NCI-H1436 (cell line): ENCODE data around the gene ASIC3.
"Not testable (repeated sequence)": the region's sequence is repeated elsewhere in the genome, so short reads cannot be mapped to it uniquely, and the experiment has no call there.

Experiments
- DNase-seq: peaks from one replicate; lab custom pipeline; 2025; lab: John Stamatoyannopoulos, UW

ASIC3 gene

DNA sequence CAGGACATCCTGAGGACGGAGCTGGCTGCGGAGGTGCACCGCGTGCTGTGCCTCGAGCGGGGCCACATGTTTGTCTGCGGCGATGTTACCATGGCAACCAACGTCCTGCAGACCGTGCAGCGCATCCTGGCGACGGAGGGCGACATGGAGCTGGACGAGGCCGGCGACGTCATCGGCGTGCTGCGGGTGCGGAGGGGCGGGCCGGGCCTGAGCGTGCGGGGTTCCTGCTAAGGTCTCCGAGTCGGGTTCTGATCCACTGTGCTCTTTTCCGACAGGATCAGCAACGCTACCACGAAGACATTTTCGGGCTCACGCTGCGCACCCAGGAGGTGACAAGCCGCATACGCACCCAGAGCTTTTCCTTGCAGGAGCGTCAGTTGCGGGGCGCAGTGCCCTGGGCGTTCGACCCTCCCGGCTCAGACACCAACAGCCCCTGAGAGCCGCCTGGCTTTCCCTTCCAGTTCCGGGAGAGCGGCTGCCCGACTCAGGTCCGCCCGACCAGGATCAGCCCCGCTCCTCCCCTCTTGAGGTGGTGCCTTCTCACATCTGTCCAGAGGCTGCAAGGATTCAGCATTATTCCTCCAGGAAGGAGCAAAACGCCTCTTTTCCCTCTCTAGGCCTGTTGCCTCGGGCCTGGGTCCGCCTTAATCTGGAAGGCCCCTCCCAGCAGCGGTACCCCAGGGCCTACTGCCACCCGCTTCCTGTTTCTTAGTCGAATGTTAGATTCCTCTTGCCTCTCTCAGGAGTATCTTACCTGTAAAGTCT is 34.4 kb upstream of the ASIC3 start:
- DNase-seq = no peak

DNA sequence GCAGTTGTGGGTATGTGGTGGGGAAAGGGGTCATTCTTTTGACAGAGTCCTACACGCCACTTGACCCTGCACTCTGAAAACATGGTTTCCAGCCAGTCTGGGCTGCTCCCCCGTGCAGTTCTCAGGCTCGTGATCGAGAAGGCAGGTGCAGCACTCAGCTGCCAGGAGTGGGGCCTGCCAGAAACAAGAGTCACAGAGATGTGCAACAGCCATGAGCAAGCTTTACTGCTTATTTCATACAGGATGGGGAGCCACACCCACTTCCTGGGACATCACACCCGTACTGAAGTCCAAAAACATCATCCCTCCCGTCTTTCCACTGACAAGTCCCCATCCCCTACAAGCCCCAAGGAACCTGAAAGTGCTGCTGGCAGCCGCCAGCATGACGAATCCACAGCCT is 33.4 kb upstream of the ASIC3 start:
- DNase-seq = no peak

DNA sequence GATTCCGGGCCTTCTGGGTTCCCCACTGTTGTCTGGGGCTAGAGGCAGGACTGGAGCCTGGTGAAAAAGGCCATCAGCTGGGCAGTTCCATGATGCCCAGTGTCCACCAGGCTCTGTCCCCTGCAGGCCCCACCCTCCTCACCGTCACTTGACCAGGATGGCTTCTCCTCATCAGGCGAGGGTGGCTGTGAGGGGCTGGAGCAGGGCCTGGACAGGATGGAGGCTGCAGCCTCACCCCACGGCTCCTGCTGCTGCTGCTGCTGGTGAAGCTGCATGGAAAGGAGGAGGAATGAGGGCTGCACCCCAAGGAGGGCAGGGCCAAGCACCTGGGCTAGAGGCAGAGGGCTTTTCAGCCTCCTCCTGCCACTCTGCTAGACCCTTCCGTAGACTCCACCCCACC is 32.4 kb upstream of the ASIC3 start:
- no peak for DNase-seq

- DNase-seq = no peak
These were observed 31.8 kb upstream of the ASIC3 start for GRCh38 chr7:151016505-151016904.

DNA sequence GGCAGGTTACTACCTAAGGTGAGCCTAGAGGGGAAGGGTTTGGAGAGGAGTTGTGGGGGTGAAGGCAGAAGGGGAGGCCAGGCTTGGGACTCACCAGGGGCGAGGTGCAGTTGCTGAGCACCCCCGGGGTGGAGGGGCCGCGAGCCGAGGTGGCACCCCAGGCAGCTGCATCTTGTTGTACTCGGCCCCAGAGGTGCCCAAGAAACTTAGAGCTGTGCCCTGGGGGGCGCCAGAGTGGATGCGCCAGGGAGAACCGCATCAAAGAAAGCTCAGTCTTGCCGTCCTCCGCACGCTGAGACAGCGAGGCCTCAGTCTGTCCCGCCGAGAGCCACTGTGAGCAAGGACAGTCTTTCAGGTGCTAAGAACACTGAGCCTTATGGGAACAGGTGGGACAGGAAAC is 31.4 kb upstream of the ASIC3 start:
- no peak for DNase-seq

- DNase-seq = no peak
These were observed 30.9 kb upstream of the ASIC3 start for GRCh38 chr7:151017370-151017952.

GRCh38 chr7:151017953-151018420 is 30.3 kb upstream of the ASIC3 start:
- DNase-seq = no peak

DNA sequence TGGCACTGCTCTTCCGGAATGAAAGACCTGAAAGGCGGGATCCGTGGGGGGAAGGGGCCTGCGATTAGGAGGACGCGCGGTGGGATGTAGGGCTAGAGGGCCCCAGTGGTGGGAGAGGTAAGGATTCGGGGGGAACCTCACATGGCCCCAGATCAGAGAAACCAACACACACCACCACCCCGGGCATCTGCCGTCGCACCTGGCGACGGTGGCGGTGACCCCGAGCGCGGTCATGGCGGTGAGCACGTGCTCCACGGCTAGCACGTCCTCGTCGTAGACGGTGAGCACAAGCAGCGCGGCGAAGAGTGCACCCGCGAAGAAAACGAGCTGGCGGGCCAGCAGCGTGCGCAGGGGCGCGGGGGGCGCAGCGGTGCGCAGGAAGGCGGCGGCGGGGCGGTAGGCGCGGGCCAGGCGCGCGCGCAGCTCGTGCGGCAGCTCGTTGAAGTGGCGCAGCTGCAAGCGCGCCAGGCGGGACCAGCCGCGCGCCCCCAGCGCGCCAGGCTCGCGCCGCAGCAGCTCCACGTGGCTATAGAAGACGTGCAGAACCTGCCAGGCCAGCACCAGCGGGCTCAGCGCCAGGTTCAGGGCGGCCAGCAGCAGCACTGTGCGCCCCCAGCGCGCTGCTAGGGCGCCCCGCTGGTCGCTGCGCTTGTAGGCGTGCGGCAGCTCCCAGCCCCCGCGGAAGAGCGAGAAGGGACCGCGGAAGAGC is 29.8 kb upstream of the ASIC3 start:
- no peak for DNase-seq

DNA sequence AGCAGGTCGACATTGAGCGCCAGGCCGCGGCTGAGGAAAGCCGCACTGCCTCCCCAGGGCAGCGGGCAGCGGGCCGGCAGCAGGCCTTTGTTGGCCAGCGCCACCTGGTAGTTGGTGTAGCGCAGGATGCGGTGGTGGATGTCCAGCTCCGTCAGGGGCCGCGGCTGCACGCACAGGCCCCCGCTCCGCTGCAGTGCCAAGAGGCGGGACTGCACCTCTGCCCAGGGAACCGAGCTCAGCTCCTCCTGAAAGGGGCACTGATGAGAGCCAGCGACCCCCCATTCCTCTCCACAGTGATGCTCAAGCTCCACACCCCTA is 29.2 kb upstream of the ASIC3 start:
- DNase-seq = no peak

DNA sequence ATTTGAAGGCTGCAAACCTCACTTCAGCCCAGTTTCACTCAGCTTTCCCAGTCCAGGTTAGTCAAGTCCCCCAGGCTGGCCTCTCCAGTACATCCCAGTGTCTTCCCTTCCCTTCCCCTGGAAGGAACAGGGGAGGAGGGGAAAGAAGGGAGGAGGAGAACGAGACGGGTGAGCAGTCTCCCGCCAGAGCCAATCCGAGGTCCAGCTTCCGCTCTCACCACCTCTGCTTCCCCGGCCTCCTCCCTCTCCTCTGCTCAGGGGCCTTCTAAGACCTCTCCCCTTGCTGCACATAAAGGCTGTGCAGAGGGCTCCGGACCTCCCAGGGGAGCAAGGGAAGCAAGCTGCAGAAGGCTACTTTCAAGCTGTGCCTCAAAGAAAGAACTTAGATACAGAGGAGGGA is 28.1 kb upstream of the ASIC3 start:
- DNase-seq = no peak

DNA sequence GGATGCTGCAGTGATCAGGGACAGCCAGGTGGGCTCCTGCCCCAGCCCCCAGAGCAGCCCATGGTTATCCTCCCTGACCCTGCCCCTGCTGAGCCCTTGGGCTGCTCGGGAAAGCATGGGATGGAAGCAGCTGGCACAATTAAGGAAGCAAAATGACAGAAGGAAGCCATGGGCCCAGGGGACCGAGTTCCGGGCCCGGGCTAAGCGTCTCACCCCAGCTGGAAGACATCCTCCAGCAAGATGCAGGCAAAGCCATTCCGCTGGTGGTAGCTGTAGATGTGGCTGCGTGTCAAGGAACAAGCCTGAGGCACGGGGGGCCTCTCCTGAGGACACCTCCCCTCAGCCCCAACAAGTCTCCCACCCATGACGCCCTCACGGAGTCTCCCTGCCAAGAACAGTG is 25.1 kb upstream of the ASIC3 start:
- no peak for DNase-seq

- no peak for DNase-seq
These were observed 23.8 kb upstream of the ASIC3 start, which contains the start of gene ATG9B for GRCh38 chr7:151024435-151025056. TSS of gene ATG9B (minus strand) at chr7:151024494. CDS start at chr7:151024423, 71 bp downstream.

- DNase-seq = no peak
These were observed 22.2 kb upstream of the ASIC3 start for GRCh38 chr7:151025924-151026671.

DNA sequence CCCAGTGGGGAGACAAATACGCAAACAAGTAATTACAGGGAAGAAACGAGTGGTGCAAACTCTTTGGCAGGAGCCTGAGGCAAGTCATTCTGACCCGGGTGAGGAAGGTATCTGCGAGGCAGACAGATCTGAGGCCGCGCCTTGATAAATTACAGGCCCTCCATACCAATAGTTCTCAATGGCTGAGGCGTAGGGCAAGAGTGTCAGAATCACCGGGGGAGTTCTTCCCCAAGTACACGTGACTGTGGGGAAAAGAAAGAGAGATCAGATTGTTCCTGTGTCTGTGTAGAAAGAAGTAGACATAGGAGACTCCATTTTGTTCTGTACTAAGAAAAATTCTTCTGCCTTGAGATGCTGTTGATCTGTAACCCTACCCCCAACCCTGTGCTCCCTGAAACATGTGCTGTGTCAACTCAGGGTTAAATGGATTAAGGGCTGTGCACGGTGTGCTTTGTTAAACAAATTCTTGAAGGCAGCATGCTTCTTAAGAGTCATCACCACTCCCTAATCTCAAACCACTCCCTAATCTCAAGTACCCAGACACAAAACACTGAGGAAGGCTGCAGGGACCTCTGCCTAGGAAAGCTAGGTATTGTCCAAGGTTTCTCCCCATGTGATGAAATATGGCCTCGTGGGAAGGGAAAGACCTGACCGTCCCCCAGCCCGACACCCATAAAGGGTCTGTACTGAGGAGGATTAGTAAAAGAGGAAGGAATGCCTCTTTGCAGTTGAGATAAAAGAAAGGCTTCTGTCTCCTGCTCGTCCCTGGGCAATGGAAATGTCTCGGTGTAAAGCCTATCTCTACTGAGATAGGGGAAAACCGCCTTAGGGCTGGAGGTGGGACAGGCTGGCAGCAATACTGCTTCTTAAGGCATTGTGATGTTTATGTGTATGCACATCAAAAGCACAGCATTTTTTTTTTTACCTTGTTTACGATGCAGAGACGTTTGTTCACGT is 21.3 kb upstream of the ASIC3 start:
- DNase-seq = not testable (repeated sequence)

- DNase-seq = not testable (repeated sequence)
These were observed 20.6 kb upstream of the ASIC3 start for GRCh38 chr7:151027728-151028130.

GRCh38 chr7:151028131-151028947 is 20.0 kb upstream of the ASIC3 start, which contains the start of gene ABCB8:
TSS of gene ABCB8 (plus strand) at chr7:151028450. CDS start at chr7:151028516, 66 bp downstream.
- DNase-seq = peak; percentile 97

DNA sequence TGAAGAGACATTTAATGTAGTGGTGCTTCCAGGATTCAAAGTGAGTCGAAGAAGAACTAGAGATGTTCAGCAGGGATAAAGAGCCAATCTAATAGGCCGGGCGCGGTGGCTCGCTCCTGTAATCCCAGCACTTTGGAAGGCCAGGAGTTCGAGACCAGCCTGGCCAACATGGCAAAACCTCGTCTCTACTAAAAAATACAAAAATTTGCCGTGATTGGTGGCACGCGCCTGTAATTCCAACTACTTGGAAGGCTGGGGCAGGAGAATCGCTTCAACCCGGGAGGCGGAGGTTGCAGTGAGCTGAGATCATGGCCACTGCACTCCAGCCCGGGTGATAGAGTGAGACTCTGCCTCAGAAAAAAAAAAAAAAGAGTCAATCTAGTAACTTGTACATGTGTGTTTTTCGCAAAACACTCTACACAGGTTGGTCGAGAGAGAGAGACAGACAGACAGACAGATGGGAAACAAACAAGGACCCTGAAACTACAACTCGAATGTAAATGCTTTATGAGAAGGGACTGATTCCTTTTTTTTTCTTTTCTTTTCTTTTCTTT is 19.3 kb upstream of the ASIC3 start:
- DNase-seq = no peak

DNA sequence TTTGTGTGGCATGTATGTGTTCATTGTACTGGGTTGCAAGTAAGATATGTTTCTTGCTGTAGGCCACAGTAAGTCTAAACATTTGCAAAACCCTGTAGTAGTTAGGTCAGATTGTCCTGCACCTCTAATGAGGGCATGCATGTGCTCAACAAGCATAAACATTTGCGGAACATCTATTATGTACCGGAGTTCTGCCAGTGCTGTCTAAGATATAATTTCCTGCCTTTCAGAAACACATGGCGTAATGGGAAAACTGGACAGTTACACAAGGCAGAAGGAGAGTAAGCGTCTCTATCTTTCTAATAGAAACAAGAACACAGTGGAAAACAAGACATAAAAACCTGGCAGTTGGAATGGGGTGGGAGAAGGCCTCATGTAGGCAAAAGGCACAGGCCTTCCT is 17.3 kb upstream of the ASIC3 start:
- DNase-seq = no peak
